ENCODE measurements around the gene PKN2. TPM values are rescaled to one million over a fixed set of nuclear protein-coding genes. Genes with fewer than 3 reads are reported as not detected.

Gene PKN2
- total RNA-seq, 1 experiment from 2014 or later, result 32.5 TPM

- peaks cover 8% of the 10 kb centered on the region; the same call in 1 of the 2 replicates for H3K4me1 ChIP-seq (ENCODE audit: insufficient read depth, low read length)
- no peaks in the 10 kb centered on the region for H4K20me1 ChIP-seq (ENCODE audit: control insufficient read depth, insufficient read depth, insufficient read length)
- Mint-ChIP-seq H3K27ac (no peak overlapping the region), H3K4me3 (no peak overlapping the region), H3K9me3 (peaks cover 0 to 2% of the 10 kb centered on the region in 2 experiments; a peak in 2 of 5 replicates), H3K4me1 (peaks cover 10 to 23% of the 10 kb centered on the region in 2 experiments), H3K36me3 (ENCODE audit: insufficient read depth in 1 of 3, low read depth in 3 of 3) (peaks cover 0 to 9% (median 6%) of the 10 kb centered on the region in 3 experiments; a peak in 5 of 7 replicates), H3K27me3 (ENCODE audit: low read depth) (no peaks in the 10 kb centered on the region; the same call in 1 of the 2 replicates)
- no CpG with 5 or more reads among the region's 2 CpGs for WGBS (ENCODE audit: extremely low coverage, insufficient read length, low lambda C conversion rate)
- no peak overlapping the region for H3K56ac ChIP-seq (ENCODE audit: insufficient read length, low read depth, low read length)
- no peak for TF ChIP-seq CTCF (conservative IDR thresholded peaks at IDR 0.05)
- H3K18ac ChIP-seq (ENCODE audit: insufficient read length, low read depth, low read length), result no peak overlapping the region
- H3K9ac ChIP-seq (ENCODE audit: extremely low read depth, insufficient read length, low read length), result no peak overlapping the region
- H3K14ac ChIP-seq (ENCODE audit: insufficient read depth, low read length), result no peak overlapping the region
- no peak overlapping the region for H3K4ac ChIP-seq (ENCODE audit: low read depth, low read length)
- no peak overlapping the region for H2AFZ ChIP-seq (ENCODE audit: low read length)
- H3K27me3 ChIP-seq (ENCODE audit: insufficient read depth, low read length), result no peaks in the 10 kb centered on the region
- no peak overlapping the region for H2BK15ac ChIP-seq (ENCODE audit: low read depth, low read length)
- no peak overlapping the region for H3K4me2 ChIP-seq (ENCODE audit: insufficient read depth, insufficient read length, low read length)
- no peaks in the 10 kb centered on the region for H3K79me1 ChIP-seq (ENCODE audit: insufficient read depth, low read depth, low read length, poor library complexity, severe bottlenecking)
- H4K91ac ChIP-seq (ENCODE audit: insufficient read length, low read depth, low read length), result no peak overlapping the region
- H4K8ac ChIP-seq (replicated peaks; ENCODE audit: insufficient read length, low read depth, low read length), result no peak overlapping the region
- no peak overlapping the region for H2BK120ac ChIP-seq (ENCODE audit: low read depth, low read length, poor library complexity, severe bottlenecking)
- no peaks in the 10 kb centered on the region for H3K9me3 ChIP-seq (ENCODE audit: control insufficient read depth, low read depth, low read length)
- DNase-seq, result no peak
- H3K23ac ChIP-seq (ENCODE audit: insufficient read length, low read depth, low read length), result no peak overlapping the region
- no peak overlapping the region for H2BK5ac ChIP-seq (ENCODE audit: insufficient read length, low read length)
- H3T11ph ChIP-seq (ENCODE audit: low read length), result no peak overlapping the region
- H3K27ac ChIP-seq (ENCODE audit: insufficient read length, low read depth, low read length), result no peak overlapping the region
- H4K5ac ChIP-seq (ENCODE audit: insufficient read length, low read depth, low read length), result no peak overlapping the region
- H2BK20ac ChIP-seq (ENCODE audit: low read depth, low read length, poor library complexity, severe bottlenecking), result no peak overlapping the region
- H2AK5ac ChIP-seq (ENCODE audit: insufficient read length, low read length), result no peak overlapping the region
- H3K79me2 ChIP-seq (ENCODE audit: insufficient read depth, low read length), result no peaks in the 10 kb centered on the region; the same call in 1 of the 2 replicates
- no peak overlapping the region for H2BK12ac ChIP-seq (ENCODE audit: insufficient read length, low read depth, low read length)
- H3K23me2 ChIP-seq (ENCODE audit: insufficient read length, low read depth, low read length, poor library complexity, severe bottlenecking), result no peaks in the 10 kb centered on the region
Observed at GRCh38 chr1:88741413-88741812, 57.3 kb downstream of the PKN2 start.
